Tibial nerve (tissue), 3 donors: ENCODE data around the gene CFAP161.

ENCODE experiments used
- CTCF ChIP-seq, 5 experiments: fragments of 200-600 bp in 3 of 5; fragments of 450-650 bp in 2 of 5; sonication (generic) in 3 of 5; IDR thresholded peaks; one replicate each; pipeline ENCODE4 v1.5.1; 2016 to 2019; ENCODE audit warnings: antibody characterized with exemption in 5 of 5, mild to moderate bottlenecking in 3 of 5, moderate library complexity in 2 of 5
- POLR2A ChIP-seq, 2 donors: fragments of 450-650 bp; IDR thresholded peaks; one replicate each; pipeline ENCODE4 v1.6.1; 2017; ENCODE audit warnings: antibody characterized with exemption in 2 of 2, mild to moderate bottlenecking in 2 of 2, moderate library complexity in 2 of 2

- TF ChIP-seq CTCF (IDR thresholded peaks at IDR 0.05) (no peak), POLR2A (IDR thresholded peaks at IDR 0.05) (no peak)
These were observed 37.2 kb downstream of the CFAP161 start for GRCh38 chr15:81171286-81171685.
